ENCODE data around the gene UGT1A7.

The UGT1A7 gene

DNA sequence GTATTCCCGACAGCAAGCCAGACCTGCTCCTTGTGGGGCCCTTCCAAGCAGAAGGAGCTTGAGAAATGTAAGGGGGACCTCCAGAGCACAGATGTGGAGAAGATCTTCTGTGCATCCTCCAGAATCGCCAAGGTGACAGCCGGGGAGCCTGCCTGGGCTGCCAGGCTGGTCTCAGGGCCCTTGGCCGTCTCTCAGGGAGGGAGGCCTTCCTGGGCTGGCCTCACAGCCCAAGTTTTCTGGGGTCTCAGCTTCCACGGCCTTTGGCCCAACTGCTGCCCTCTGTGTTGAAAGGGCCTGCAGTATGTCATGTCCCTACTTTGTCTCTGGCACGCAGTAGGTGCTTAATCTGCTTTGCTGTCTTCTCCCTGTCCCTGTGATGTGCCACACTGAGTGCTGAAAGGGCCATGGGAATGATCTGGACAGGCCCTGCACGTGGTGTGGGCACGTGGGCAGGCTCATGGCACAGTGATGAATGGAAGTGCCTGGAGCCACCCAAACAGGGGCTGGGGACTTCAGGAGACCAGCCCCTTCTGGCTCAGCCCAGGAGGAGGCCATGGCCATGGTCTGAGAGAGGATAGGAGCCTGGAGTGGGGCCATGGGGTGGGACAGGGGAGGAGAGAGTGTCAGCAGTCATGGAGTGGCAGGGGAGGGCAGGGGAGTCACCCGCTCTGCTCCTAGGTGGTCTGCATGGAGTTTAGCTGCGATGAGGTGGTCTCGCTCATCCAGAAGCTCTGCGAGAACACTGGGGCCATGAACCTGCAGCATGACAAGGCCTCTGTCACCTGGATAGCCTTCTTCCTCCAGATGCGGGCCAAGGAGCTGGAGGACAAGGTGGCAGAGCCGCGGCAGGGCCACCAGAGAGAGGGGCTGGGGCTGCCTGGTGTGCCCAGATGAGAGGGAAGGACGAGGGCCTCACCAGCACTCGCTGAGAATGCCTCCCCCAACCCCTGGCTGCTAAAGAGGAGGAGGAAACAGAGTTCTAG is 137.2 kb downstream of the UGT1A7 start:
- no peak for DNase-seq (ENCODE audit: low read depth)

DNA sequence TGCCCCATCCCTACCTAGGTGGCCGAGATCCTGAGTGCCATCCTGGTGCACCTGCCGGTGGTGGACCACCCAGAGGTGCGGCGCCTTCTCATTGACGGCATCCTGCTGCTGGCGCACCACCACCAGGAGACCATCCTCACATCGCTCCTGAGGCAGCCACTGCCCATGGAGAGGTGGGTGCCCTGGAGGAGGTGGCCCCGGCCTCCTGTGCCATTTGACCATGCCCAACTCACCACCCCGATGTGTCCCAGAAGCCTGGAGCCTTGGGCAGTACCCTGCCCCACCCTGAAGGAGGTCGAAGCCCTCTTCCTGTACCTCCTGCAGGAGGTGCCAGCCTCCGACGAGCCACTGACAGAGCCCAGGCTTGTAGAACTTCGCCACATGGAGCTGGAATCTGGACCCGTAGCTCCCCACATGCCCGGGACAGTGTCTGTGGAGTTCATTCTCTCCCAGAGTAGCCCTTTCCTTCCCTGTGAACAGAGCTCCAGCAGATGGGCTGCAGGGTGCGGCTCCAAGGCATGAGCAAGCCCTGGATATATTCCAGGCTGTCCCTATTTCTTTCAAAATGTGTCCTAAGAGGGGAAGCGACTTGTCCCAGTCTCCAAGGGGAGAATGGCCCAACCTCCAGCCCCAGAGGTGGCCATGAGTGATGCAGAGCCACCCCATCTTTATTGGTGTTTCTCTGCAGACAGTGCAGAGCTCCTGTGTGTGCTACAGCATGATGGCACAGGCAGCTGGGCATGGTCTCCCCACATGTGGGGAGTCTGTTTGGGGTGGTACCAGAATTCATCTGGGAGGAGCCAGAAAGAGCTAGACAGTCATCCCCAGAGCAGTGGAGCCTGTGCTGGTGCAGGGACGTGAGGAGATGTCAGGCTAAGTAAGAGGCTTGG is 138.4 kb downstream of the UGT1A7 start:
- no peak for DNase-seq (ENCODE audit: low read depth)

DNA sequence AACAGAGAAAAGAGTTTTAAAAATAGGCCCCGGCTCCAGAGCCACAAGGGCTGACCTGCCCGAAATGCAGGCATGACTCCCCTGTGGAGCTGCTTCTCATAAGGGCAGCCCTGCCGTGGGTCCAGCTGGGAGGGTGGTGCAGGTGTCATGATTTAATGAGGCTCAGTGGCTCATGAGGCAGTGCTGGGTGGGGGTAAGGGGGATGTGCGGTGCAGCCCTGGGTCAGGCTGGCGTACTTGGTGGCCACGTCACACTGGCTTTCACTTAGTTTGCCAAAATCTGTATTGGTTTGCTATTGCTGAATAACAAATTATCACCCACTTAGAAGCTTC is 139.0 kb downstream of the UGT1A7 start:
- DNase-seq (ENCODE audit: low read depth) = no peak

DNA sequence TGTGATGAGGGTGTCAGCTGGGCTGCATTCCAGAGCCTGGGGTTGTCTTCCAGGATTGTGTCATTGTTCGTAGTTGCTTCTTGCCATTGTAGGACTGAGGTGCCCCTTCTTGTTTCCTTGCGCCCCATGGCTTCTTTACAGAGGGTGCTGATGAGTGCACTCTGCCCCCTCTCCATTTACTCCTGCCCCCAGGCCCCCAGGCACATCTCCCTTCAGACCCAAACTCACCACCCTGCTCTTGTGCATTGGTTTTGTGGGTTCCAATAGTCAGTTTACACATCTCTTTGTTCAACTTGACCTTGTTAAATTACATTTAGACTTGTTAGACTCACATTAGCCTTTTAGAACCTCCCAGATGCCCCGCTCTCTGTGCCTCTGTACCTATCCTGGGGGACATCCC is 139.5 kb downstream of the UGT1A7 start:
- DNase-seq (ENCODE audit: low read depth) = no peak

DNA sequence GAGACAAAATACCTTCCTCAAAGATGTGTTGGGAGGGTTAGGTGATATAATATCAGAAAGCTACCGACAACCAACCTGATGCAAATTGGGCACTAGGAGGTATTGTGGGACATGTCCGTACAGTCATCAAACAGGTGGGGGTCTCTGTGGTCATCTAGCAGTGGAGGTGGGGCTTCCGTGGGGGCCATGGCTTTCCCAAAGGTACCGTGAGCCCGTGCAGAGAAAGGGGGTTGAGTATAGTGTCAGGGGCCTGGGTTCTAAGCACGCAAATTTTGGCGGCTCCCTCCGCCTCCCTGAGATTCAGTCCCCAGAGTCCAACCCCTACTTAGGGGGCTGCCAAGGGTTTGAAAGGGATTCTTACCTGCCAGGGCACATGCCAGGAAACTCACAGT is 140.0 kb downstream of the UGT1A7 start:
- no peak for DNase-seq (ENCODE audit: low read depth)

DNA sequence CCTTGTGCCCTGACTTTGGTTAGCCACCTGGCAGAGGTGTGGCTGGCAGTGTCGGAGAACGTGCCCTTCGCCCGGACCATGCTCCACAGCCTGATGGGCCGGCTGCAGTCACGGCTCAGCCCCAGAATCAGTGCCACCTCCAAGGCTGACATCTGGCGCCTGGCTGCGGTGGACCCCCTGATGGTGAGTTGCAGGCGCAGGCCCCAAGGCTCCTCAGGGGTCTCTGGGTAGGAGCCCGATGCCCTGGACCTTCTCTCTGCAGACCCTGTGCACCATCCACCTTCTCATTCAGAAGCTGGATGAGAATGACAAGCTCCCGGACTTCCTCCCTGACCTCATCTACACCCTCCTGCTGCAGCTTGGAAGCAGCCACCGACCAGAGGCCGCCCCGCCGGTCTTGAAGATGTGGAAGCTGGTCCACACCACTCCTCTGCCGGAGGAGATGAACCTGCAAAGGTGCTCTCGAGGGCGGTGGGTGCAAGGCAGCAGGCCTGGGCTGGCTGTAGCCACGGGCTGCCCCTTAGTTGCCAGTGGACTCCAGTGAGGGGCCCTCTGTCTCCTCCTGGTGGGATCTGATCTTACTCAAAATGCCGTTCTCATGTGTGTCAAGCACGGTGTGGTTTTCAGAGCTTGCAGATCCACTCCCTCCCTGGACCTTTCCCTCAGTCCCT is 140.5 kb downstream of the UGT1A7 start:
- no peak for DNase-seq (ENCODE audit: low read depth)
